ENCODE results near the gene AUTS2.

GRCh38 chr7:70607759-70608158 is 1009.5 kb downstream of the AUTS2 start:
- TF ChIP-seq CTCF (IDR thresholded peaks at IDR 0.05) = no peak
- no peak for TF ChIP-seq POLR2AphosphoS5 (IDR thresholded peaks at IDR 0.05; ENCODE audit: low read depth, low read length)
- no peak for TF ChIP-seq TCF7L2 (IDR thresholded peaks at IDR 0.05; ENCODE audit: low read depth, low read length)
- TF ChIP-seq SIN3A (IDR thresholded peaks at IDR 0.05; ENCODE audit: borderline replicate concordance, insufficient read depth, low read depth, low read length) = no peak
- no peak for TF ChIP-seq REST (IDR thresholded peaks at IDR 0.05; ENCODE audit: insufficient read depth in 1 of 2, low read depth in 2 of 2, low read length in 1 of 2)

Measured in Panc1 (cell line).